ENCODE measurements around the gene TSSK3. TPM values are rescaled to one million over a fixed set of nuclear protein-coding genes. Genes with fewer than 3 reads are reported as not detected.

TSSK3 gene
- total and polyA plus RNA-seq, 2 experiments from 2014 or later: not detected

DNA sequence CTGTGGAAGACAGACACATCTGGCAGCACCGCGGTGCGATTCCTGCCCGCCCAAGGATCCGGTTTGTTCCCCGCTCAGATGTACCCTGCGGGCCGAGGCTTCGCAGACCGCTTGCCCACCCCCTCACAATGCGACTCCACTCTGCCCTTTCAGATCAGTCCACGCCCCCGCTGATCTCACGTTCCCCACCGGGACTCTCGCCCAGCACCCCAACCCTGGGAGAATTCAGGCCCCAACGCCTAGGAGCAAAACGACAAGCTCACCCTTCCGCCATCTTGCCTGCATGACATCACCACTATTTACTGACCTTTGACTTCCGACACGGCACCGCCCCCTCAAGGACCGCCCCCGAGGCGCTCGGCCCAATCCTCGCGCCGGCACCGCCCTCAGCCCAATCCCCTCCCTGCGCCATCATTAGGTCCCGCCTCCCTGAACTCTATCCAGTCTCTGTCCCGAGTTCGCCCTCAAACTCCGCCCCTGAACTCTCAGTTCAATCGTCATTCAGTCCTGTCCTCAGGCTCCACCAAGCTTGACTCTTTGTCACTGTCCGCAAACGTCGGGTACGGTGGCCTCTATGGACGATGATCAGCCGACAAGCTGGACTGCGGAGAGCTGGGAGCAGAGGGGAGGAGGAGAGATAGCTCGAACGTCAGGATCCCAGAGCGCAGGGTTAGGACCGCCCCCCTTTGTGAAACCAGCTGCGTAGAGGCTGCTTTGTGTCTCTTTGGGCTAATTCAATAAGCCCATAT is 32.0 kb downstream of the TSSK3 start, which contains the start of gene BSDC1:
TSS of gene BSDC1 (minus strand) at position 301 of the 749 bp plus-strand sequence. CDS start at position 274, 27 bp downstream.
- ATAC-seq (peak; percentile 94), DNase-seq (ENCODE audit: low spot score) (peak; percentile 99)
- TF ChIP-seq CREB1 (CRISPR knock-in tag; IDR thresholded peaks at IDR 0.05; ENCODE audit: low read depth) (peak; percentile 83), POLR2AphosphoS5 (IDR thresholded peaks at IDR 0.05; ENCODE audit: low read depth) (peak; percentile 99)
- TF ChIP-seq, protein P1, sequence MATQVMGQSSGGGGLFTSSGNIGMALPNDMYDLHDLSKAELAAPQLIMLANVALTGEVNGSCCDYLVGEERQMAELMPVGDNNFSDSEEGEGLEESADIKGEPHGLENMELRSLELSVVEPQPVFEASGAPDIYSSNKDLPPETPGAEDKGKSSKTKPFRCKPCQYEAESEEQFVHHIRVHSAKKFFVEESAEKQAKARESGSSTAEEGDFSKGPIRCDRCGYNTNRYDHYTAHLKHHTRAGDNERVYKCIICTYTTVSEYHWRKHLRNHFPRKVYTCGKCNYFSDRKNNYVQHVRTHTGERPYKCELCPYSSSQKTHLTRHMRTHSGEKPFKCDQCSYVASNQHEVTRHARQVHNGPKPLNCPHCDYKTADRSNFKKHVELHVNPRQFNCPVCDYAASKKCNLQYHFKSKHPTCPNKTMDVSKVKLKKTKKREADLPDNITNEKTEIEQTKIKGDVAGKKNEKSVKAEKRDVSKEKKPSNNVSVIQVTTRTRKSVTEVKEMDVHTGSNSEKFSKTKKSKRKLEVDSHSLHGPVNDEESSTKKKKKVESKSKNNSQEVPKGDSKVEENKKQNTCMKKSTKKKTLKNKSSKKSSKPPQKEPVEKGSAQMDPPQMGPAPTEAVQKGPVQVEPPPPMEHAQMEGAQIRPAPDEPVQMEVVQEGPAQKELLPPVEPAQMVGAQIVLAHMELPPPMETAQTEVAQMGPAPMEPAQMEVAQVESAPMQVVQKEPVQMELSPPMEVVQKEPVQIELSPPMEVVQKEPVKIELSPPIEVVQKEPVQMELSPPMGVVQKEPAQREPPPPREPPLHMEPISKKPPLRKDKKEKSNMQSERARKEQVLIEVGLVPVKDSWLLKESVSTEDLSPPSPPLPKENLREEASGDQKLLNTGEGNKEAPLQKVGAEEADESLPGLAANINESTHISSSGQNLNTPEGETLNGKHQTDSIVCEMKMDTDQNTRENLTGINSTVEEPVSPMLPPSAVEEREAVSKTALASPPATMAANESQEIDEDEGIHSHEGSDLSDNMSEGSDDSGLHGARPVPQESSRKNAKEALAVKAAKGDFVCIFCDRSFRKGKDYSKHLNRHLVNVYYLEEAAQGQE (IDR thresholded peaks at IDR 0.05; ENCODE audit: unreplicated experiment): no peak
- H3K4me1 Mint-ChIP-seq: peaks cover 13% of the 10 kb centered on the region; the same call in 2 of the 3 replicates
- no peaks in the 10 kb centered on the region for H3K27me3 ChIP-seq (ENCODE audit: insufficient read depth)
- H3K27ac ChIP-seq (ENCODE audit: low read depth): peak within 1 kb of the TSS; percentile 98
- no peaks in the 10 kb centered on the region; the same call in 1 of the 2 replicates for H4K20me1 ChIP-seq (replicated peaks; ENCODE audit: insufficient read depth)
- H3K9me3 Mint-ChIP-seq: peaks cover 11% of the 10 kb centered on the region; the same call in 2 of the 3 replicates
- H3K4me3 Mint-ChIP-seq: peak within 1 kb of the TSS; percentile 100
- peaks cover 10% of the 10 kb centered on the region; the same call in 1 of the 2 replicates for H3K4me1 ChIP-seq (ENCODE audit: insufficient read depth)
- peak within 1 kb of the TSS; percentile 100 for H3K27ac Mint-ChIP-seq
- H3K36me3 Mint-ChIP-seq (ENCODE audit: low read depth): peaks cover 19% of the 10 kb centered on the region
- peak within 1 kb of the TSS; percentile 70 for H3K4me3 ChIP-seq
- peaks cover 42% of the 10 kb centered on the region for H3K79me2 ChIP-seq (replicated peaks; ENCODE audit: insufficient read depth)
- peaks cover 10% of the 10 kb centered on the region for H3K27me3 Mint-ChIP-seq (ENCODE audit: insufficient read depth, low read depth, poor library complexity)
- peak within 1 kb of the TSS; percentile 84 for H3K4me2 ChIP-seq
- H3F3A ChIP-seq (replicated peaks; ENCODE audit: low read depth): peaks cover 9% of the 10 kb centered on the region; the same call in 1 of the 2 replicates
- H2AFZ ChIP-seq: peak within 1 kb of the TSS; percentile 34
- H3K9me2 ChIP-seq (ENCODE audit: insufficient read depth): no peaks in the 10 kb centered on the region
- no peaks in the 10 kb centered on the region for H3K36me3 ChIP-seq (ENCODE audit: insufficient read depth)

DNA sequence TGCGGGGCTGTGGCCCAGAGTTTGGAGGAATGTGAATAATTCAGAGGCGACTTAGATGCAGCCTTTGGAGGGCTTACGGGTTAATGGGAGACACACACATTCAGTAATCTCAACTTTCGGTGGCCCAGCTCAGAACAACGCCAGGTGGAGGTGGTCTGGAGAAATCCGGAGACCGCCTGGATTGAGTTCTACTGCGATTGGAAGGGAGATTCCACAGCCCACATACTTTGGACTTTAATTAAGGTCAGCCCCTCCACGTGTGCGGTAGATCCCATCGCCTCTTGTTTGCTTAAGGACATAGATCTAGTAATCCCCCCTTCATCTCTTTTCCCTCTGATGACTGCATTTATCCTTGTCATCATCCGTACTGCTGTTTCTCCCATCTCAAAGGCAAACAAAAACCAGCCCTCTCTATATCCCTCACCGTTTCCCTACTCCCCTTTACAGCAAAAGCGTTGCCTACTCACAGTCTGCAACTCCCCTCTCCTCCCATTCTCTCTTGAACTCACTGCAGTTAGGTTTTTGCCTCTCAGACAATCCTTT is 32.6 kb downstream of the TSSK3 start:
- H3K36me3 ChIP-seq (ENCODE audit: insufficient read depth): no peaks in the 10 kb centered on the region
- TF ChIP-seq EZH2 (IDR thresholded peaks at IDR 0.05; ENCODE audit: low read depth, unreplicated experiment) (no peak), JUNB (IDR thresholded peaks at IDR 0.05; ENCODE audit: unreplicated experiment) (no peak), POLR2AphosphoS5 (IDR thresholded peaks at IDR 0.05; ENCODE audit: low read depth) (no peak), CREB1 (CRISPR knock-in tag; IDR thresholded peaks at IDR 0.05; ENCODE audit: low read depth) (no peak), ZNF114 (CRISPR knock-in tag; IDR thresholded peaks at IDR 0.05) (no peak), ZNF331 (CRISPR knock-in tag; IDR thresholded peaks at IDR 0.05; ENCODE audit: low read depth) (no peak)
- TF ChIP-seq, protein P1 (IDR thresholded peaks at IDR 0.05; ENCODE audit: unreplicated experiment): no peak
- TF ChIP-seq, protein P2, sequence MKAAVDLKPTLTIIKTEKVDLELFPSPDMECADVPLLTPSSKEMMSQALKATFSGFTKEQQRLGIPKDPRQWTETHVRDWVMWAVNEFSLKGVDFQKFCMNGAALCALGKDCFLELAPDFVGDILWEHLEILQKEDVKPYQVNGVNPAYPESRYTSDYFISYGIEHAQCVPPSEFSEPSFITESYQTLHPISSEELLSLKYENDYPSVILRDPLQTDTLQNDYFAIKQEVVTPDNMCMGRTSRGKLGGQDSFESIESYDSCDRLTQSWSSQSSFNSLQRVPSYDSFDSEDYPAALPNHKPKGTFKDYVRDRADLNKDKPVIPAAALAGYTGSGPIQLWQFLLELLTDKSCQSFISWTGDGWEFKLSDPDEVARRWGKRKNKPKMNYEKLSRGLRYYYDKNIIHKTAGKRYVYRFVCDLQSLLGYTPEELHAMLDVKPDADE (IDR thresholded peaks at IDR 0.05): no peak
- TF ChIP-seq, protein P3, sequence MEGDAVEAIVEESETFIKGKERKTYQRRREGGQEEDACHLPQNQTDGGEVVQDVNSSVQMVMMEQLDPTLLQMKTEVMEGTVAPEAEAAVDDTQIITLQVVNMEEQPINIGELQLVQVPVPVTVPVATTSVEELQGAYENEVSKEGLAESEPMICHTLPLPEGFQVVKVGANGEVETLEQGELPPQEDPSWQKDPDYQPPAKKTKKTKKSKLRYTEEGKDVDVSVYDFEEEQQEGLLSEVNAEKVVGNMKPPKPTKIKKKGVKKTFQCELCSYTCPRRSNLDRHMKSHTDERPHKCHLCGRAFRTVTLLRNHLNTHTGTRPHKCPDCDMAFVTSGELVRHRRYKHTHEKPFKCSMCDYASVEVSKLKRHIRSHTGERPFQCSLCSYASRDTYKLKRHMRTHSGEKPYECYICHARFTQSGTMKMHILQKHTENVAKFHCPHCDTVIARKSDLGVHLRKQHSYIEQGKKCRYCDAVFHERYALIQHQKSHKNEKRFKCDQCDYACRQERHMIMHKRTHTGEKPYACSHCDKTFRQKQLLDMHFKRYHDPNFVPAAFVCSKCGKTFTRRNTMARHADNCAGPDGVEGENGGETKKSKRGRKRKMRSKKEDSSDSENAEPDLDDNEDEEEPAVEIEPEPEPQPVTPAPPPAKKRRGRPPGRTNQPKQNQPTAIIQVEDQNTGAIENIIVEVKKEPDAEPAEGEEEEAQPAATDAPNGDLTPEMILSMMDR (conservative IDR thresholded peaks at IDR 0.05; ENCODE audit: low read depth in 2 of 2): no peak

More for the DNA sequence above, 32.6 kb downstream of the TSSK3 start:
- DNase-seq (ENCODE audit: low spot score): no peak
- Histone ChIP-seq H3K9me2 (ENCODE audit: insufficient read depth) (no peaks in the 10 kb centered on the region), H3K27ac (ENCODE audit: low read depth) (peak overlapping the region; percentile 98), H4K20me1 (replicated peaks; ENCODE audit: insufficient read depth) (no peaks in the 10 kb centered on the region; the same call in 1 of the 2 replicates), H3K4me1 (ENCODE audit: insufficient read depth) (peaks cover 10% of the 10 kb centered on the region; the same call in 1 of the 2 replicates), H3K79me2 (replicated peaks; ENCODE audit: insufficient read depth) (peaks cover 42% of the 10 kb centered on the region), H2AFZ (peak overlapping the region; percentile 34), H3K4me3 (peak overlapping the region; percentile 70), H3F3A (replicated peaks; ENCODE audit: low read depth) (peaks cover 9% of the 10 kb centered on the region; the same call in 1 of the 2 replicates), H3K4me2 (peak overlapping the region; percentile 79), H3K27me3 (ENCODE audit: insufficient read depth) (no peaks in the 10 kb centered on the region)
- Mint-ChIP-seq H3K4me3 (peak overlapping the region; percentile 100), H3K27ac (peak overlapping the region; percentile 100), H3K9me3 (peaks cover 11% of the 10 kb centered on the region; the same call in 2 of the 3 replicates), H3K27me3 (ENCODE audit: insufficient read depth, low read depth, poor library complexity) (peaks cover 10% of the 10 kb centered on the region), H3K36me3 (ENCODE audit: low read depth) (peaks cover 19% of the 10 kb centered on the region), H3K4me1 (peaks cover 13% of the 10 kb centered on the region; the same call in 2 of the 3 replicates)
- peak; percentile 33 for ATAC-seq
